Measurements from ENCODE around the gene MELK. TPM values are rescaled to one million over a fixed set of nuclear protein-coding genes. Genes with fewer than 3 reads are reported as not detected.

Gene MELK
- total and polyA plus RNA-seq, 10 of the 15 experiments (the other 5 are each of a cell fraction or from before 2014, with no cell fraction given) = 38.7 to 80.3 (median 51.6) TPM

DNA sequence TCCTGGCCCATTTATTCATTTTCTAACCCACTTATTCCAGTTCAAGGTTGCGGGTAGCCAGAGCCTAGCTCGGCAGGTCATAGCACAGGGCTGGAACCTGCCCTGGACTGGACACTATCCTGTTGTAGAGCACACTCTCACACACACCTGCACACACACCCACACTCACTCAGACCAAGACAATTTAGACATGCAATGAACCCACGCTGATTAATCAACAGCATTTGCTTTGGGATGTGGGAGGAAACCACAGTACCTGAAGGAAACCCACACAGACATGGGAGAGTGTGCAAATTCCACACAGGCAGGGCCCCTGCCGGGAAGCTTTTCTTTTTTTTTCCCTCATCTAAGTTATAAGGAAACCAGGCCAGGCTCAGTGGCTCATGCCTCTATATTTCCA lies 34.8 kb upstream of the MELK start (continued):
- TF ChIP-seq CTCF (IDR thresholded peaks at IDR 0.05 in 2 of 3, conservative IDR thresholded peaks at IDR 0.05 in 1 of 3; ENCODE audit: control insufficient read depth in 2 of 3, extremely low read depth in 1 of 3, insufficient read depth in 1 of 3, low read depth in 3 of 3, low read length in 3 of 3) (no peak), BHLHE40 (IDR thresholded peaks at IDR 0.05; ENCODE audit: borderline replicate concordance in 1 of 2, low read depth in 2 of 2, low read length in 1 of 2) (no peak), SMC3 (IDR thresholded peaks at IDR 0.05; ENCODE audit: borderline replicate concordance, low read length) (no peak), ZNF217 (IDR thresholded peaks at IDR 0.05) (no peak), E4F1 (IDR thresholded peaks at IDR 0.05; ENCODE audit: borderline replicate concordance, partially characterized antibody) (no peak), EGR1 (IDR thresholded peaks at IDR 0.05; ENCODE audit: borderline replicate concordance in 1 of 2, low read depth in 2 of 2, low read length in 2 of 2) (no peak), ZNF207 (IDR thresholded peaks at IDR 0.05; ENCODE audit: borderline replicate concordance) (no peak), HSF1 (IDR thresholded peaks at IDR 0.05; ENCODE audit: low read depth, low read length) (no peak)

All from GM12878 (cell line).